Natural killer cell (primary cell): Measurements from ENCODE around the gene ITPRID1. TPM values are rescaled to one million over a fixed set of nuclear protein-coding genes. Genes with fewer than 3 reads are reported as not detected.

Experiments used
- ATAC-seq, 3 donors: fragments of 150-1000 bp in 2 of 3; fragments of 200-7000 bp in 1 of 3; cut with Tn5 transposase; 1 replicate in 1 of 3; 2 replicates in 2 of 3; pipeline ENCODE4 v1.10.0; 2021; ENCODE audit warnings: mild to moderate bottlenecking in 2 of 3, moderate library complexity in 2 of 3
- DNase-seq, 2 donors: peaks; one replicate each; pipeline versions ENCODE4 v3.0.0 to v3.0.0-alpha.2; 2013 to 2021; ENCODE audit warnings: mixed read lengths in 1 of 2
- H3K27ac ChIP-seq: one replicate; pipeline ENCODE4 v1.5.1; 2013; ENCODE audit warnings: mild to moderate bottlenecking, low read length
- H3K27me3 ChIP-seq: one replicate; pipeline ENCODE4 v1.6.1; 2013; ENCODE audit warnings: low read length; ENCODE audit not compliant: control insufficient read depth, insufficient read depth
- H3K36me3 ChIP-seq: one replicate; pipeline ENCODE4 v1.6.1; 2013; ENCODE audit warnings: low read length; ENCODE audit not compliant: control insufficient read depth, insufficient read depth
- H3K4me1 ChIP-seq: one replicate; pipeline ENCODE4 v1.6.1; 2013; ENCODE audit warnings: low read length; ENCODE audit not compliant: control insufficient read depth, insufficient read depth
- H3K4me3 ChIP-seq: one replicate; pipeline ENCODE4 v1.5.1; 2013; ENCODE audit warnings: low read length
- H3K9me3 ChIP-seq: one replicate; pipeline ENCODE4 v1.6.1; 2013; ENCODE audit warnings: low read length; ENCODE audit not compliant: control insufficient read depth, insufficient read depth
- H3K27ac Mint-ChIP-seq, 2 donors: one replicate each; pipeline ENCODE4 v1.8.0; 2022; ENCODE audit warnings: mild to moderate bottlenecking in 2 of 2, mixed read lengths in 2 of 2, moderate library complexity in 1 of 2
- H3K27me3 Mint-ChIP-seq, 2 donors: one replicate each; pipeline ENCODE4 v1.8.0; 2022; ENCODE audit warnings: low read depth in 2 of 2, mixed read lengths in 2 of 2
- H3K36me3 Mint-ChIP-seq: one replicate; pipeline ENCODE4 v1.8.0; 2022; ENCODE audit warnings: mixed read lengths
- H3K4me1 Mint-ChIP-seq, 2 donors: one replicate each; pipeline ENCODE4 v1.8.0; 2022; ENCODE audit warnings: mixed read lengths in 2 of 2
- H3K4me3 Mint-ChIP-seq: one replicate; pipeline ENCODE4 v1.8.0; 2022; ENCODE audit warnings: mild to moderate bottlenecking, moderate library complexity, mixed read lengths
- H3K9me3 Mint-ChIP-seq, 2 donors: one replicate each; pipeline ENCODE4 v1.8.0; 2022; ENCODE audit warnings: mixed read lengths in 2 of 2
- CTCF ChIP-seq: fragments of 200-600 bp; IDR thresholded peaks from one replicate; pipeline ENCODE4 v1.8.0; 2022; ENCODE audit warnings: antibody characterized with exemption
- WGBS: methylation state at CpG from one replicate; pipeline ENCODE4 v1.1.7; 2013; ENCODE audit warnings: missing lambda C conversion rate; ENCODE audit not compliant: insufficient coverage; 5-methylcytosine and 5-hydroxymethylcytosine counted together
- intact Hi-C: fragments of 100-400 bp; cut with micrococcal nuclease; formaldehyde crosslinking; loops from one replicate; pipeline ENCODE4 v1.14.2; 2022
- total RNA-seq, 4 donors: library from RNA; stranded (reverse); fragments of 120-200 nt in 1 of 4; gene quantifications; one replicate each; pipeline versions ENCODE4 v1.2.3 to v1.2.4, GENCODE V29; 2013 to 2022

The ITPRID1 gene
- total RNA-seq, 3 donors from 2014 or later (not counting 1 experiment from before 2014, with no cell fraction given) = not detected

- no peak for DNase-seq
- TF ChIP-seq CTCF = no peak
- no peaks in the 10 kb centered on the region for H3K4me1 ChIP-seq
- H3K4me1 Mint-ChIP-seq = no peaks in the 10 kb centered on the region
- intact Hi-C loops = no loop called here
- 81% methylated on average over 3 of the region's 5 CpGs for WGBS
- no peak overlapping the region for H3K27ac ChIP-seq
- peaks cover 4 to 6% of the 10 kb centered on the region in 2 donors for H3K9me3 Mint-ChIP-seq
- H3K27me3 Mint-ChIP-seq = no peaks in the 10 kb centered on the region
- no peak overlapping the region for H3K4me3 ChIP-seq
- H3K27ac Mint-ChIP-seq = no peak overlapping the region
- no peaks in the 10 kb centered on the region for H3K36me3 Mint-ChIP-seq
- no peaks in the 10 kb centered on the region for H3K9me3 ChIP-seq
- no peak overlapping the region for H3K4me3 Mint-ChIP-seq
- no peaks in the 10 kb centered on the region for H3K27me3 ChIP-seq
- H3K36me3 ChIP-seq = no peaks in the 10 kb centered on the region
- no peak for ATAC-seq
These were observed 88.2 kb downstream of the ITPRID1 start for GRCh38 chr7:31602041-31602625.

GRCh38 chr7:31603046-31603445 is 89.2 kb downstream of the ITPRID1 start:
- H3K4me1 Mint-ChIP-seq = no peaks in the 10 kb centered on the region
- H3K27ac Mint-ChIP-seq = no peak overlapping the region
- Histone ChIP-seq H3K27me3 (no peaks in the 10 kb centered on the region), H3K36me3 (no peaks in the 10 kb centered on the region), H3K9me3 (no peaks in the 10 kb centered on the region), H3K27ac (no peak overlapping the region), H3K4me3 (no peak overlapping the region), H3K4me1 (no peaks in the 10 kb centered on the region)
- H3K27me3 Mint-ChIP-seq = no peaks in the 10 kb centered on the region
- 60% methylated on average over 5 of the region's 5 CpGs for WGBS
- no peak for DNase-seq
- H3K36me3 Mint-ChIP-seq = no peaks in the 10 kb centered on the region
- no peak for TF ChIP-seq CTCF
- H3K4me3 Mint-ChIP-seq = no peak overlapping the region
- intact Hi-C loops = no loop called here
- peaks cover 3 to 6% of the 10 kb centered on the region in 2 donors for H3K9me3 Mint-ChIP-seq
- no peak for ATAC-seq

DNA sequence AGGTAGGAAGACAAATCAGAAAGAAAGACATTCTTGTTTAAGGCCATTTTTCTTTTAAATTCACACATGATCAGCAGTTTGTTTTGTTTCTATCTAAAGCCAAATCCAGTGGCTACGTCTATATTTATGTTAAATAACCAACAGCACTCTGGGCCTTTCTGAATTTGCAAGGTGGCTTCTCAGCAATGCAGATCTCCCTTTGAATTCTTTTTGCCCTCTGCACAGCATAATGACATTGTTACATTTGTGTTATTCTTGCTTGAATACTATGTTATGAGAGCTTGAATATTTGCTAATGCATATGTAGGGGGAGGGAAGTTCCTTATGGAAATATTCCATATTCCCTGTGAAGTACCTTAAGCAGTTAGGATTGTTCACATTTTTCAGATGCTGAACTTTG is 99.7 kb downstream of the ITPRID1 start:
- Histone ChIP-seq H3K4me1 (no peaks in the 10 kb centered on the region), H3K27me3 (no peaks in the 10 kb centered on the region), H3K4me3 (no peak overlapping the region), H3K36me3 (no peaks in the 10 kb centered on the region), H3K9me3 (no peaks in the 10 kb centered on the region), H3K27ac (no peak overlapping the region)
- H3K27ac Mint-ChIP-seq = no peak overlapping the region
- peaks cover 3 to 5% of the 10 kb centered on the region in 2 donors for H3K9me3 Mint-ChIP-seq
- H3K36me3 Mint-ChIP-seq = no peaks in the 10 kb centered on the region
- intact Hi-C loops = no loop called here
- no peak for TF ChIP-seq CTCF
- H3K4me3 Mint-ChIP-seq = no peak overlapping the region
- ATAC-seq (no peak), DNase-seq (no peak)
- H3K27me3 Mint-ChIP-seq = no peaks in the 10 kb centered on the region
- H3K4me1 Mint-ChIP-seq = no peaks in the 10 kb centered on the region
- 74% methylated on average over 1 of the region's 1 CpG for WGBS

DNA sequence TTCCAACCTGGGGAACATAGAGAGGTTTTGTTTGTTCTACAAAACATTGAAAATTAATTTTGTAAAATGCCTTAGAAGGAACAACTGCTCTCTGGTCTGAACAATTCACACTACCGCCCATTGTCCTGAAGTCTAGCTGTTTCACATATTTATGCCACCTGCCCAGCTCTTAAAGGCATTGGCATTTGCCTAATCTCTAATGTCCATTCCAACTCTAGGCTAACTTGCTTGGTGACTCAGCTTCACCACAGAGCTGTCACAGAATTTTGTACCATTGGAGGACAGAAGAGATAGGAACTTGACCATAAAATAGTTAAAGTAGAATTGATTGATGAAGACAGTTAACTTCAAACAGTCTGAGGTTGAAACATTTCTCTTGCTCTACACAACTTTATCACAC is 119.6 kb downstream of the ITPRID1 start:
- DNase-seq (no peak), ATAC-seq (no peak)
- no peak for TF ChIP-seq CTCF
- Histone ChIP-seq H3K4me1 (no peaks in the 10 kb centered on the region), H3K27me3 (no peaks in the 10 kb centered on the region), H3K27ac (no peak overlapping the region), H3K9me3 (no peaks in the 10 kb centered on the region), H3K36me3 (no peaks in the 10 kb centered on the region), H3K4me3 (no peak overlapping the region)
- Mint-ChIP-seq H3K27me3 (no peaks in the 10 kb centered on the region), H3K27ac (no peak overlapping the region), H3K4me1 (no peaks in the 10 kb centered on the region), H3K4me3 (no peak overlapping the region), H3K36me3 (no peaks in the 10 kb centered on the region), H3K9me3 (peaks cover 0 to 2% of the 10 kb centered on the region in 2 donors)
- intact Hi-C loops = no loop called here
- WGBS = 90% methylated on average over 1 of the region's 1 CpG
